HCT116 (cell line): ENCODE results near the gene DENND1A. TPM values are rescaled to one million over a fixed set of nuclear protein-coding genes. Genes with fewer than 3 reads are reported as not detected.

Experiments
- ATAC-seq: fragments of 200-7000 bp; cut with Tn5 transposase; 2 replicates; pipeline ENCODE4 v1.9.1; 2020; ENCODE audit warnings: mild to moderate bottlenecking, moderate library complexity
- BruUV-seq: library from RNA; stranded (reverse); fragments of 400-500 nt; replicated peaks from 2 replicates; lab custom pipeline; 2021; lab: Mats Ljungman, UMichigan
- CTCF ChIA-PET: fragments of 300-600 bp; sonication (Branson Sonifier 250); formaldehyde crosslinking; loops from one replicate; lab custom pipeline; 2021; ENCODE audit warnings: antibody characterized with exemption; lab: Charles Lee
- POLR2A ChIA-PET: fragments of 300-600, 350-600 bp; sonication (Branson Sonifier 250); formaldehyde crosslinking; loops from one replicate; lab custom pipeline; 2021; ENCODE audit warnings: antibody characterized with exemption; lab: Charles Lee
- RAD21 ChIA-PET, 2 experiments: fragments of 300-600 bp; sonication (Branson Sonifier 250); formaldehyde crosslinking; loops; one replicate each; lab custom pipeline; 2023; ENCODE audit warnings: low total read pairs in 2 of 2; ENCODE audit not compliant: uncharacterized antibody in 2 of 2, unreplicated experiment in 2 of 2, low non-redundant PET in 1 of 2; lab: Charles Lee
- DNase-seq: peaks from one replicate; pipeline ENCODE4 v3.0.0-alpha.2; 2010; ENCODE audit warnings: low read depth, low spot score
- H2AFZ ChIP-seq: fragments of 200-600 bp; shearing (Covaris generic), sonication (generic); 2 replicates; pipeline ENCODE4 v1.6.1; 2017; ENCODE audit warnings: low read depth, mixed run types, mixed read lengths, antibody characterized with exemption, low read length; ENCODE audit not compliant: poor library complexity, severe bottlenecking
- H3K27ac ChIP-seq: 2 replicates; pipeline ENCODE4 v1.5.1; 2012; ENCODE audit warnings: low read depth, low read length
- H3K27me3 ChIP-seq: fragments of 200-600 bp; sonication (generic); 2 replicates; pipeline ENCODE4 v1.6.1; 2016; ENCODE audit warnings: mixed run types, low read length, mixed read lengths; ENCODE audit not compliant: insufficient read depth
- H3K36me3 ChIP-seq, 2 experiments: fragments of 200-500 bp in 1 of 2; fragments of 200-600 bp in 1 of 2; sonication (Bioruptor generic) in 1 of 2; sonication (generic) in 1 of 2; 2 replicates each; pipeline versions ENCODE4 v1.5.1 to v1.6.1; 2014 to 2016; ENCODE audit warnings: low read length in 2 of 2, inconsistent platforms in 1 of 2, mixed read lengths in 1 of 2, mixed run types in 1 of 2; ENCODE audit not compliant: insufficient read depth in 2 of 2, control insufficient read depth in 1 of 2
- H3K4me1 ChIP-seq, 2 experiments: fragments of 200-600 bp in 1 of 2; sonication (generic) in 1 of 2; 2 replicates each; pipeline versions ENCODE4 v1.5.1 to v1.6.1; 2012 to 2017; ENCODE audit warnings: low read length in 2 of 2, inconsistent platforms in 1 of 2, mild to moderate bottlenecking in 1 of 2, mixed read lengths in 1 of 2, mixed run types in 1 of 2, moderate library complexity in 1 of 2; ENCODE audit not compliant: insufficient read depth in 2 of 2, control insufficient read depth in 1 of 2
- H3K4me2 ChIP-seq: fragments of 200-600 bp; sonication (generic); 2 replicates; pipeline ENCODE4 v1.6.1; 2017; ENCODE audit warnings: mixed run types, low read length, mixed read lengths
- H3K4me3 ChIP-seq, 2 experiments: fragments of 200-600 bp in 1 of 2; sonication (generic) in 1 of 2; replicated peaks in 1 of 2; 2 replicates each; pipeline ENCODE4 v1.5.1; 2011 to 2016; ENCODE audit warnings: low read length in 2 of 2, control low read depth in 1 of 2, low read depth in 1 of 2, mild to moderate bottlenecking in 1 of 2, mixed read lengths in 1 of 2, mixed run types in 1 of 2
- H3K79me2 ChIP-seq: fragments of 200-600 bp; sonication (generic); 2 replicates; pipeline ENCODE4 v1.6.1; 2017; ENCODE audit warnings: mild to moderate bottlenecking, mixed run types, low read length, moderate library complexity, mixed read lengths; ENCODE audit not compliant: insufficient read depth
- H3K9ac ChIP-seq: fragments of 200-600 bp; sonication (generic); 2 replicates; pipeline ENCODE4 v1.6.1; 2016; ENCODE audit warnings: low read length, mixed read lengths
- H3K9me2 ChIP-seq: fragments of 200-600 bp; sonication (generic), shearing (Covaris generic); 2 replicates; pipeline ENCODE4 v1.6.1; 2017; ENCODE audit warnings: mixed run types, mild to moderate bottlenecking, moderate library complexity; ENCODE audit not compliant: insufficient read depth
- H3K9me3 ChIP-seq, 2 experiments: fragments of 200-500 bp in 1 of 2; fragments of 200-600 bp in 1 of 2; sonication (Bioruptor generic) in 1 of 2; sonication (generic) in 1 of 2; 2 replicates each; pipeline ENCODE4 v1.6.1; 2014 to 2017; ENCODE audit warnings: low read length in 2 of 2, mixed read lengths in 2 of 2, inconsistent platforms in 1 of 2, low read depth in 1 of 2, mild to moderate bottlenecking in 1 of 2, mixed run types in 1 of 2, moderate library complexity in 1 of 2; ENCODE audit not compliant: control insufficient read depth in 1 of 2, insufficient read depth in 1 of 2
- H4K20me1 ChIP-seq: fragments of 200-600 bp; sonication (generic), shearing (Covaris generic); 2 replicates; pipeline ENCODE4 v1.6.1; 2017; ENCODE audit warnings: mixed run types, mild to moderate bottlenecking, moderate library complexity; ENCODE audit not compliant: insufficient read depth
- CEBPB ChIP-seq: IDR thresholded peaks from 2 replicates; pipeline ENCODE4 v1.6.1; 2012; ENCODE audit warnings: low read depth
- CTCF ChIP-seq, 3 experiments: fragments of 200-600 bp in 1 of 3; sonication (generic) in 1 of 3; IDR thresholded peaks in 2 of 3; conservative IDR thresholded peaks in 1 of 3; 2 replicates each; pipeline ENCODE4 v1.5.1; 2012 to 2017; ENCODE audit warnings: low read depth in 2 of 3, low read length in 2 of 3, antibody characterized with exemption in 1 of 3, borderline replicate concordance in 1 of 3, control low read depth in 1 of 3, mild to moderate bottlenecking in 1 of 3, mixed read lengths in 1 of 3, mixed run types in 1 of 3, moderate library complexity in 1 of 3; ENCODE audit not compliant: insufficient read depth in 1 of 3
- ELF1 ChIP-seq: IDR thresholded peaks from 2 replicates; pipeline ENCODE4 v1.6.1; 2012; ENCODE audit warnings: low read depth, borderline replicate concordance
- EZH2phosphoT487 ChIP-seq: fragments of 200-600 bp; IDR thresholded peaks from 2 replicates; pipeline ENCODE4 v1.6.1; 2018; ENCODE audit warnings: antibody characterized with exemption, borderline replicate concordance
- FOSL1 ChIP-seq: IDR thresholded peaks from 2 replicates; pipeline ENCODE4 v1.6.1; 2012; ENCODE audit warnings: low read depth
- JUND ChIP-seq: IDR thresholded peaks from 2 replicates; pipeline ENCODE4 v1.6.1; 2012
- MAX ChIP-seq: IDR thresholded peaks from 2 replicates; pipeline ENCODE4 v1.6.1; 2012
- POLR2A ChIP-seq: IDR thresholded peaks from 2 replicates; pipeline ENCODE4 v1.7.0; 2011; ENCODE audit warnings: borderline replicate concordance; ENCODE audit not compliant: insufficient read depth, insufficient read length; ENCODE audit errors: extremely low read depth
- RAD21 ChIP-seq: IDR thresholded peaks from 2 replicates; pipeline ENCODE4 v1.6.1; 2012; ENCODE audit warnings: low read depth, mild to moderate bottlenecking
- REST ChIP-seq: IDR thresholded peaks from 2 replicates; pipeline ENCODE4 v1.6.1; 2012; ENCODE audit warnings: low read depth
- SP1 ChIP-seq: IDR thresholded peaks from 2 replicates; pipeline ENCODE4 v1.6.1; 2012; ENCODE audit warnings: low read depth
- SRF ChIP-seq: IDR thresholded peaks from 2 replicates; pipeline ENCODE4 v1.6.1; 2012; ENCODE audit warnings: low read depth
- TCF7L2 ChIP-seq: IDR thresholded peaks from 2 replicates; pipeline ENCODE4 v1.7.0; 2011; ENCODE audit warnings: borderline replicate concordance, inconsistent platforms; ENCODE audit not compliant: insufficient read depth, insufficient read length; ENCODE audit errors: extremely low read depth
- ZBTB33 ChIP-seq: IDR thresholded peaks from 2 replicates; pipeline ENCODE4 v1.6.1; 2011; ENCODE audit warnings: mild to moderate bottlenecking, low read length, moderate library complexity; ENCODE audit not compliant: insufficient replicate concordance; ENCODE audit errors: extremely low read depth
- ZFX ChIP-seq: fragments of 450-650 bp; IDR thresholded peaks from 2 replicates; pipeline ENCODE4 v1.6.1; 2017
- ZNF274 ChIP-seq: fragments of 200-500 bp; sonication (Bioruptor generic); IDR thresholded peaks from 2 replicates; pipeline ENCODE4 v1.6.1; 2014; ENCODE audit warnings: mild to moderate bottlenecking, low read depth, low read length, inconsistent platforms
- intact Hi-C: fragments of 100-400 bp; cut with micrococcal nuclease; formaldehyde crosslinking; loops from 2 replicates; pipeline ENCODE4 v1.10.0; 2022
- total RNA-seq: library from RNA; stranded (reverse); gene quantifications from one replicate; pipeline ENCODE4 v1.2.1, GENCODE V29; 2021; ENCODE audit not compliant: unreplicated experiment

The DENND1A gene
- total RNA-seq, 1 experiment from 2014 or later, result 33.0 TPM

GRCh38 chr9:123743737-123744136 is 186.2 kb downstream of the DENND1A start:
- H3K4me3 ChIP-seq, result no peak overlapping the region
- TF ChIP-seq JUND (no peak), RAD21 (no peak), TCF7L2 (no peak), CEBPB (no peak), ZNF274 (no peak), REST (no peak), MAX (no peak), ZBTB33 (no peak), SP1 (no peak), ELF1 (no peak), SRF (no peak), ZFX (no peak), CTCF (IDR thresholded peaks at IDR 0.05 in 2 of 3, conservative IDR thresholded peaks at IDR 0.05 in 1 of 3; ENCODE audit: borderline replicate concordance in 1 of 3, insufficient read depth in 1 of 3, low read depth in 2 of 3, low read length in 2 of 3) (no peak), EZH2phosphoT487 (no peak), FOSL1 (no peak), POLR2A (no peak)
- H4K20me1 ChIP-seq, result no peaks in the 10 kb centered on the region
- H3K36me3 ChIP-seq, result no peaks in the 10 kb centered on the region
- no peaks in the 10 kb centered on the region for H3K4me1 ChIP-seq
- ChIA-PET RAD21 (no interaction called here), POLR2A (no interaction called here), CTCF (no interaction called here)
- ATAC-seq (no peak), DNase-seq (no peak)
- intact Hi-C loops, result no loop called here
- H3K9ac ChIP-seq, result no peak overlapping the region
- no peak overlapping the region for H2AFZ ChIP-seq
- H3K4me2 ChIP-seq, result no peak overlapping the region
- H3K9me3 ChIP-seq, result no peaks in the 10 kb centered on the region
- no peaks in the 10 kb centered on the region for H3K9me2 ChIP-seq
- no peaks in the 10 kb centered on the region for H3K79me2 ChIP-seq
- H3K27me3 ChIP-seq, result no peaks in the 10 kb centered on the region
- BruUV-seq, result no TSS peak
- no peak overlapping the region for H3K27ac ChIP-seq
